Endothelial cell of coronary artery (primary cell): Measurements from ENCODE around the gene TIPARP. TPM values are rescaled to one million over a fixed set of nuclear protein-coding genes. Genes with fewer than 3 reads are reported as not detected.

ENCODE experiments used
- total RNA-seq: library from RNA; depleted of rRNA; stranded (reverse); fragments of >200 nt; gene quantifications from 2 replicates; pipeline ENCODE4 v1.2.3, GENCODE V29; 2014

The TIPARP gene, protein sequence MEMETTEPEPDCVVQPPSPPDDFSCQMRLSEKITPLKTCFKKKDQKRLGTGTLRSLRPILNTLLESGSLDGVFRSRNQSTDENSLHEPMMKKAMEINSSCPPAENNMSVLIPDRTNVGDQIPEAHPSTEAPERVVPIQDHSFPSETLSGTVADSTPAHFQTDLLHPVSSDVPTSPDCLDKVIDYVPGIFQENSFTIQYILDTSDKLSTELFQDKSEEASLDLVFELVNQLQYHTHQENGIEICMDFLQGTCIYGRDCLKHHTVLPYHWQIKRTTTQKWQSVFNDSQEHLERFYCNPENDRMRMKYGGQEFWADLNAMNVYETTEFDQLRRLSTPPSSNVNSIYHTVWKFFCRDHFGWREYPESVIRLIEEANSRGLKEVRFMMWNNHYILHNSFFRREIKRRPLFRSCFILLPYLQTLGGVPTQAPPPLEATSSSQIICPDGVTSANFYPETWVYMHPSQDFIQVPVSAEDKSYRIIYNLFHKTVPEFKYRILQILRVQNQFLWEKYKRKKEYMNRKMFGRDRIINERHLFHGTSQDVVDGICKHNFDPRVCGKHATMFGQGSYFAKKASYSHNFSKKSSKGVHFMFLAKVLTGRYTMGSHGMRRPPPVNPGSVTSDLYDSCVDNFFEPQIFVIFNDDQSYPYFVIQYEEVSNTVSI
- 18.5 and 27.5 TPM in 2 replicates for total RNA-seq

DNA sequence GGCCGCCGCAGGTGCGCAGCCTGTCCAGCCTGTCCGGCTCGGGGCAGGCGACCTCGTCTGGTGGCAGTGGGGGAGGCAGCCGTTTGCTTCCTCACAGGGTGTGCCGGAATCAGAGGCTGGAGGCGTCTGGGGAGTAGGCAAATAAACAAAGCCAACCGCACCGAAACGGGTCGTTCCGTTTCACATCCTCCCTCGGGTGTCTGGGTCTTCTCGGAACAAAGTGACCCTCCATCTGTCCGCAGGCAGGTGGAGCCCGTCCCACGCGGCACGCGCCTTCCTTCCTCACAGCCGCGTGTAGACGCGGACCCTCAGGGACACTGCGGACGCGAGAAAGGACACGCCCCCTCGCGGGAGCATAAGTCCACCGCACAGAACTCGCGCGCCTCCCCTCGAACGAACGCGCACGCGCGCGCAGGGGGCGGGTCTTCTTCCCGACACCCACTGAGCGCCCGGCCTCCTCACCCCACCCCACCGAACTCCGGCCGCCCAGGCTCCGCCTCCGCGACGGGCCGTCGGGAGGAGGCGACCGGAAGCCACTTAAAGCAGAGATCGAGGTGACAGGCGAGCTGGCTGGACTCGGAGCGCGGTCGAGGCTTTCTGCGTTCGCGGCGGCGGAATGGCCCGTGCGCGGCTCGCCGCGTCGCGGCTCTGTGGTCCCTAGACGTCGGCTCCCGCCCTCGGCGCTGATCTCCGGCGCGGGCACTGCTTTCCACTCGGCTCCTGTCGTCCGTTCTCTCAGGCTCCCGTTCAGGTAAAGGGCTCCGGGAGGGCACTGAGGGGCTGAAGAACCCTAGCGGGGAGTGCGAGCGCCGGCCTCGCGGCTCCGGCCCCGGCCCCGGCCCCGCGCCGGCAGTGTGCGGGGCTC is at the start of gene TIPARP:
TIPARP (plus strand) TSS at position 545 of the 865 bp plus-strand sequence. CDS start 3,108 bp downstream, outside the sequence.

Other genes with a start within 250 kb of the TIPARP start
- gene SSR3, start 119.5 kb upstream of the TIPARP start, total RNA-seq, result 238 and 317 TPM in 2 replicates
- 0.09 and 0.19 TPM in 2 replicates for gene LEKR1, start 151.8 kb downstream of the TIPARP start, total RNA-seq